ENCODE data around the gene TTC23L.

The TTC23L gene

DNA sequence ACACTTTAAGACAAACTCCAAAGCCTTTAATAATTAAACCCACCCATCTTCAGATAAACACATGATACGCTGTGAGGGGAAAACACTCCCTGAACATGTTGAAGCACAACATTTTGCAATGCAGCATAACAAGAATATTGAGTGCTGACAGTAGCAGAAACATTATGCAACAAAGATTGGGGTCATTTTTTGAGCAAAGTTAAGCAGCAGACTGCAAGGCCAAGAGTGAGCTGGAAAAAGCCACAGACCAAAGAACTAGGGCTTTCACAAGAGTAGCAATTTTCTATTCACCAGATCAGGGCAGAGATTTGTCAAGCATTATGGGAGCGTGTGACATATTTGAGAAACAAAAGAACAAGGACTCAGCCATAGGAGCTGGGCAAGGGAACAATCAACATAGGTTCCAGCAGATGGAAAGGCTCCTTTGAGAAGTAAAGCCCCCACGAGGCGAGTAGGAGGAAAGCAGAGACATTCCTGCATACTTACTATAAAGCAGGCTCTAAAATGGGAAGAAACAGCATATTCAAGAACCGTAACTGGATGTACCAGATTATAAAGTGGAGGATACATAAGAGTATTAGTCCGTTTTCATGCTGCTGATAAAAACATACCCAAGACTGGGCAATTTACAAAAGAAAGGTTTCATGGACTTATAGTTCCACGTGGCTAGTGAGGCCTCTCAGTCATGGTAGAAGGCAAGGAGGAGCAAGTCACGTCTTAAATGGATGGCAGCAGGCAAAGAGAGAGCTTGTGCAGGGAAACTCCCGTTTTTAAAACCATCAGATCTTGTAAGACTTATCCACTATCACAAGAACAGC lies 4.8 kb upstream of the TTC23L start:
- Histone ChIP-seq H3K27ac (ENCODE audit: low read length) (no peak overlapping the region), H3K36me3 (ENCODE audit: control insufficient read depth, low read depth, low read length) (peaks cover 41% of the 10 kb centered on the region), H3K4me1 (ENCODE audit: control insufficient read depth, low read depth, low read length) (peaks cover 11% of the 10 kb centered on the region), H3K9ac (ENCODE audit: low read length) (no peak overlapping the region), H3K27me3 (ENCODE audit: control insufficient read depth, insufficient read depth, low read length) (no peaks in the 10 kb centered on the region), H3K4me3 (ENCODE audit: low read length) (no peak overlapping the region), H3K9me3 (ENCODE audit: control insufficient read depth, low read depth, low read length) (no peaks in the 10 kb centered on the region)

DNA sequence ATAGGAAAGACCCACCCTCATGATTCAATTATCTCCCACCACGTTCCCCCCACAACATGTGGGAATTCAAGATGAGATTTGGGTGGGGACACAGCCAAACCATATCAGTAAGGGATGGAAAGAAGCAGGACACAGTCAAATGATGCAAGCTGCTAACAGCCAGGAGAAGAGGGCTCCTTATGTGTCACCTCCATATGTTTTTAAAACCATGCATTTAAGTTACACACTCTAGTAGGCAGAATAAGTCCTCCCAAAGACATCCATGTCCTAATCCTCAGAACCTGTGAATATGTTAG lies 4.2 kb upstream of the TTC23L start:
- Histone ChIP-seq H3K4me1 (ENCODE audit: control insufficient read depth, low read depth, low read length) (peaks cover 11% of the 10 kb centered on the region), H3K9me3 (ENCODE audit: control insufficient read depth, low read depth, low read length) (no peaks in the 10 kb centered on the region)

DNA sequence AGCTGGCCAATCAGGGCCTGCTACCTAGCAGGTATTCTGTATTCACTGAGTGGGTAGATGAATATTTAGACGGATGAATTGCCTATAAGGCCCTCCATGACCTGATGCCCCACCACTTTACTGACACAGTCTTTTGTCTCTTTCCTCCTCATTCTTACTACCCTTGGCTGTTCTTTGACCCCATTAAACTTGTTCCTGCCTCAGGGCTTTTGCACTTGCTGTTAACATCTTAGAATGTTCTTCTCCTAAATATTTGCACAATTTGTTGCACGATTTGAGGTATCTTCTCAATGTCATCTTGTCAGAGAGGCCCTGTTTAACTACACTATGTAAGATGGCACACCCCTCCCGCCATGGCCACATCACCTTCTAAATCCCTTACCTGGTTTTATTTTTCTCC lies 3.3 kb upstream of the TTC23L start:
- Histone ChIP-seq H3K9ac (ENCODE audit: low read length) (no peak overlapping the region), H3K27me3 (ENCODE audit: control insufficient read depth, insufficient read depth, low read length) (no peaks in the 10 kb centered on the region), H3K36me3 (ENCODE audit: control insufficient read depth, low read depth, low read length) (peaks cover 27% of the 10 kb centered on the region), H3K4me3 (ENCODE audit: low read length) (no peak overlapping the region), H3K27ac (ENCODE audit: low read length) (no peak overlapping the region), H3K4me1 (ENCODE audit: control insufficient read depth, low read depth, low read length) (peaks cover 8% of the 10 kb centered on the region), H3K9me3 (ENCODE audit: control insufficient read depth, low read depth, low read length) (no peaks in the 10 kb centered on the region)

More for the DNA sequence above, 4.2 kb upstream of the TTC23L start:
- Histone ChIP-seq H3K9ac (ENCODE audit: low read length) (no peak overlapping the region), H3K36me3 (ENCODE audit: control insufficient read depth, low read depth, low read length) (peaks cover 36% of the 10 kb centered on the region), H3K27ac (ENCODE audit: low read length) (no peak overlapping the region), H3K4me3 (ENCODE audit: low read length) (no peak overlapping the region), H3K27me3 (ENCODE audit: control insufficient read depth, insufficient read depth, low read length) (no peaks in the 10 kb centered on the region)

DNA sequence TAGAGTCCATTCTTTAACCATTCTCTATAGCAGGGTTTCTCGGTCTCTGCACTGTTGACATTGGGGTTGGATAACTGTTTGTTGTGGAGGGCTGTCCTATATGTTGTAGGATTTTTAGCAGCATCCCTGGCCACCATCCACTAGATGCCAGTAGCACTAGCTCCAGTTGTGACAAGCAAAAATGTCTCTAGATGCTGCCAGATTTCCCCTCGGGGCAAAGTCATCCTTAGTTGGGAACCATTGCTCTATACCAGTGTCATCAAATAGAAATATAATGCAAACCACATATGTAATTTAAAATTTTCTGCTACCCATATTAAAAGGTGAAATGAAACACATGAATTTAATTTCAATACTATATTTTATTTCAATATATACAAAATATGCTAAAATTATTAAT lies 2.9 kb downstream of the TTC23L start:
- Histone ChIP-seq H3K27ac (ENCODE audit: low read length) (no peak overlapping the region), H3K4me1 (ENCODE audit: control insufficient read depth, low read depth, low read length) (no peaks in the 10 kb centered on the region), H3K9me3 (ENCODE audit: control insufficient read depth, low read depth, low read length) (no peaks in the 10 kb centered on the region), H3K9ac (ENCODE audit: low read length) (no peak overlapping the region), H3K36me3 (ENCODE audit: control insufficient read depth, low read depth, low read length) (no peaks in the 10 kb centered on the region), H3K4me3 (ENCODE audit: low read length) (no peak overlapping the region), H3K27me3 (ENCODE audit: control insufficient read depth, insufficient read depth, low read length) (no peaks in the 10 kb centered on the region)

DNA sequence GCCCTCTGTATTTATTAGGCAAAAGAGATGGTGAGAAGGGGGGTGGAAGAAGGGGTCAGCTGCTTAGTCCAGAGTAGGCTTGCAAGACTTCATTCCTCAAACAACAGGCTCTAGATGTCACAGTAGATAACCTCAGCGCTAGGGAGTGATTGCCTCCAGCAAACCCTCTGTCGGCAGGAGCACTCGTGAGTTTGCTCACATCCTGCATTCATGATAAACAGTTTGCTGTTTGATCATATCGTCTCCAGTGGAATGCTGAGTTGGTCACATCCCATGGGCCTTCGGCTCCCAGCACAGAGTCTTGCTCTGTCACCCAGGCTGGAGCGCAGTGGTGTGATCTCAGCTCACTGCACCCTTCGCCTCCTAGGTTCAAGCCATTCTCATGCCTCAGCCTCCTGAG lies 3.6 kb downstream of the TTC23L start:
- Histone ChIP-seq H3K4me3 (ENCODE audit: low read length) (no peak overlapping the region), H3K4me1 (ENCODE audit: control insufficient read depth, low read depth, low read length) (no peaks in the 10 kb centered on the region), H3K36me3 (ENCODE audit: control insufficient read depth, low read depth, low read length) (no peaks in the 10 kb centered on the region), H3K27ac (ENCODE audit: low read length) (no peak overlapping the region), H3K9ac (ENCODE audit: low read length) (no peak overlapping the region), H3K27me3 (ENCODE audit: control insufficient read depth, insufficient read depth, low read length) (no peaks in the 10 kb centered on the region), H3K9me3 (ENCODE audit: control insufficient read depth, low read depth, low read length) (no peaks in the 10 kb centered on the region)

DNA sequence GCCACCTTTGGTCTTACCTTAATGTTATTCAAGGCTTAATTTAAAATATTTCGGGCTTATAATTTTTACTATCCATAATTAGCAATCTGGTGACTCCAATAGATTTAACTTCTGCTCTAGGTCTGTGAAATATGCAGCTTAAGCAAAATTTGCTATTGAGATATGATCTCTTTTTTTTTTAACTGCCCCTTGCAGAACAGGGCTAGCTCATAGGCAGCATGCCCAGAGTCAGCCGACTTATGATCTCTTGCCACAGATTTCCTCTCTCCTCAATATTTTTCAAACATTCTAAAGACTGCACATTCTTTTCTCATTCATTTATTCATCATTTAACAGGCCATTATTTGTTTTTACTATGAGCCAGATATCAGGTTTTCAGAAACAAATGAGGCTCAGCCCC lies 4.5 kb downstream of the TTC23L start:
- Histone ChIP-seq H3K36me3 (ENCODE audit: control insufficient read depth, low read depth, low read length) (no peaks in the 10 kb centered on the region), H3K27ac (ENCODE audit: low read length) (no peak overlapping the region), H3K9ac (ENCODE audit: low read length) (no peak overlapping the region), H3K4me3 (ENCODE audit: low read length) (no peak overlapping the region), H3K27me3 (ENCODE audit: control insufficient read depth, insufficient read depth, low read length) (no peaks in the 10 kb centered on the region), H3K4me1 (ENCODE audit: control insufficient read depth, low read depth, low read length) (no peaks in the 10 kb centered on the region), H3K9me3 (ENCODE audit: control insufficient read depth, low read depth, low read length) (no peaks in the 10 kb centered on the region)

DNA sequence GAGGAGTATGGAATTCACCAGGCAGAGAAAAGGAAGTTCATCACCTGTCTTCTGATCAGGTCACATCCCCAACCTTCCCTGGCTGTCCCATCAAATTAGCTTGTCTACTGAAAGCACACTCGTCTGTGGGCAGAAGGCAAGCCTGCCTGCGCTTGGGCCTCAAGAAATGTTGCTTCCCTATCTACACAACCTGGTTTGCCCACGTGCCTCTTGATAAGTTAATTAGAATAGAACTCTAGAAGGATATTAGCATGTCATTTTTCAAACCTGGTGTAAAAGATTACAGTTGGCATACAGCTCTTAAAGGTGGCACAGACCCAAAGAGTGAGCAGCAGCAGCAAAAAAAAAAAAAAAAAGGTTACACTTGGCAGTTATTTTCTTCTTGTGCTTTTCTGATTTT lies 5.1 kb downstream of the TTC23L start:
- H3K9me3 ChIP-seq (ENCODE audit: control insufficient read depth, low read depth, low read length) = no peaks in the 10 kb centered on the region
- no peak overlapping the region for H3K9ac ChIP-seq (ENCODE audit: low read length)
- no peak overlapping the region for H3K27ac ChIP-seq (ENCODE audit: low read length)
- H3K4me3 ChIP-seq (ENCODE audit: low read length) = no peak overlapping the region
- no peaks in the 10 kb centered on the region for H3K36me3 ChIP-seq (ENCODE audit: control insufficient read depth, low read depth, low read length)
- no peaks in the 10 kb centered on the region for H3K4me1 ChIP-seq (ENCODE audit: control insufficient read depth, low read depth, low read length)
- no peaks in the 10 kb centered on the region for H3K27me3 ChIP-seq (ENCODE audit: control insufficient read depth, insufficient read depth, low read length)

DNA sequence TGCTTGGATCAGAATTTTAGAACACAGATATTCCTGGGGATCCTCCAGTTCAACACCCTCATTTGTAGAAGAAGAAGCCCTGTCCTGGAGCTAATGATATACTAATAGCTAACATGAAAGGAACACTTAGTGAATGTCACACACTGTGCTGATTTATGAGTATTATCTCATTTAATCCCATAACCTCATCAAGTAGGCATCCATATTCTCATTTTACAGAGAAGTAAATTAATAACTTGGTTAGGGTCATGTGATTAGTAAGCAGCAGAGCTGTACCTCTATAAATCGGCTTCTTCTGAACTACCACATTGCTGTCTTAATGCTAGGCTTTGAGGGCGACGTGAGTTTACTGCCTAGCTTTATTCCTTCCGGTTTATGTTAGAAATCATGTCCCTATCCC lies 6.0 kb downstream of the TTC23L start:
- H3K4me3 ChIP-seq (ENCODE audit: low read length) = no peak overlapping the region
- H3K36me3 ChIP-seq (ENCODE audit: control insufficient read depth, low read depth, low read length) = no peaks in the 10 kb centered on the region
- H3K27ac ChIP-seq (ENCODE audit: low read length) = no peak overlapping the region
- no peaks in the 10 kb centered on the region for H3K4me1 ChIP-seq (ENCODE audit: control insufficient read depth, low read depth, low read length)
- no peak overlapping the region for H3K9ac ChIP-seq (ENCODE audit: low read length)
- H3K9me3 ChIP-seq (ENCODE audit: control insufficient read depth, low read depth, low read length) = no peaks in the 10 kb centered on the region
- no peaks in the 10 kb centered on the region for H3K27me3 ChIP-seq (ENCODE audit: control insufficient read depth, insufficient read depth, low read length)

DNA sequence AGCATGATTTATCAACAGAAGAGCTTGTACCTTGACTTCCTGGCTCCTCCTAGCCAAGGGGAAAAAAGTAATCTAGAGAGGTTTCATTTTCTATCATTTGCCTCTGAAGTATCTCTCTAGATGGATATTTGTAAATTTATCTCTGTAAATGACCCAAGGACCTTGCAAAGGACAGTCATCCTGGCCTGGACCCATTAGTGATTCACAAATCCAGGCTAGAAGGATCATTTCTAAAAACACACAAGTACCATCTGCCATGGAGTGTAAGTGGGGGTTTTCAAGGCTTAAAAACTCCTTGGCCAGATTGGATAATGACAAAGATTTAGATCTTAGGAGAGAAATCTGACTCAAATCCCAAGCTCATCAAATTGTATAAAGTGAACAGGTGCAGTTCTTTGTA lies 8.1 kb downstream of the TTC23L start:
- Histone ChIP-seq H3K27ac (ENCODE audit: low read length) (no peak overlapping the region), H3K9ac (ENCODE audit: low read length) (no peak overlapping the region), H3K4me1 (ENCODE audit: control insufficient read depth, low read depth, low read length) (no peaks in the 10 kb centered on the region), H3K4me3 (ENCODE audit: low read length) (no peak overlapping the region), H3K36me3 (ENCODE audit: control insufficient read depth, low read depth, low read length) (no peaks in the 10 kb centered on the region), H3K9me3 (ENCODE audit: control insufficient read depth, low read depth, low read length) (no peaks in the 10 kb centered on the region), H3K27me3 (ENCODE audit: control insufficient read depth, insufficient read depth, low read length) (no peaks in the 10 kb centered on the region)

DNA sequence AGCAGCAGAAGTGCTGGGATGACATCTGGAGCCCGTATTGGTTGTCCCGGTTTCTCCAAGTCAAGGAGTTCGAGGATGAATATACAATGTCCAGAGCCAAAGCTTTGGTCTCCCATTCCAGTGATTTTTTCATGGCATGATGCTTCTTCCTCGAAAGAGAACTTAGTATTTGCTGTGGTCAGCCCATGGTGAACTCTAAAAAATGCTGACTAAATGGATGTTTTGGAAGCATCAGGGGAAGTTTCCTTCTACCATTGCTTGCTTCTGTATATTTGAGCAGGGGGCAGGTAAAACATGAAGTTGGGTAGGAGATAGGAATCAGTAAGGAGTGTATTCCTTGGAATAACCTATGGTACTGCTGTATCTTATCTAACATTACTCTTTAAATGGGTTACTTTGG lies 8.6 kb downstream of the TTC23L start:
- no peak overlapping the region for H3K4me3 ChIP-seq (ENCODE audit: low read length)
- no peaks in the 10 kb centered on the region for H3K4me1 ChIP-seq (ENCODE audit: control insufficient read depth, low read depth, low read length)
- H3K36me3 ChIP-seq (ENCODE audit: control insufficient read depth, low read depth, low read length) = no peaks in the 10 kb centered on the region
- H3K27ac ChIP-seq (ENCODE audit: low read length) = no peak overlapping the region
- no peak overlapping the region for H3K9ac ChIP-seq (ENCODE audit: low read length)
- H3K27me3 ChIP-seq (ENCODE audit: control insufficient read depth, insufficient read depth, low read length) = no peaks in the 10 kb centered on the region
- no peaks in the 10 kb centered on the region for H3K9me3 ChIP-seq (ENCODE audit: control insufficient read depth, low read depth, low read length)

DNA sequence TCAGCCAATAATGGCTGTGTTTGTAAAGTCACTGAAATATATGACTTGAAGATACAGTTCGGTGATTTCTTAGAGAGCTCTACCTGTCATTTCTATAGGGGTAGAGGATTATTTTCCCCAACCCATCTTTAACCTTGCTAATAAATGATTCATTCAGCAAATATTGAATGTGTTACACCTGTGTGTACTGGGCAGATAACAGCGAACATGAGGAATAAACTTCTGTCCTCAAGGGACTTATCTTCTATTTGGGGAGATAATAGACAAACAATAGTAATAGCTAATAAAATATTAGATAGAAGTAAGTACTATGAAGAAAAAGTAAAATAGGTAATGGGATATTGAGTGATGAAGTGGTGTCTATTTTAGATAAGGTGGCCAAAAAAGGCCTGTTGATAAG lies 9.3 kb downstream of the TTC23L start:
- no peak overlapping the region for H3K9ac ChIP-seq (ENCODE audit: low read length)
- no peaks in the 10 kb centered on the region for H3K36me3 ChIP-seq (ENCODE audit: control insufficient read depth, low read depth, low read length)
- no peaks in the 10 kb centered on the region for H3K9me3 ChIP-seq (ENCODE audit: control insufficient read depth, low read depth, low read length)
- no peak overlapping the region for H3K27ac ChIP-seq (ENCODE audit: low read length)
- no peaks in the 10 kb centered on the region for H3K4me1 ChIP-seq (ENCODE audit: control insufficient read depth, low read depth, low read length)
- H3K4me3 ChIP-seq (ENCODE audit: low read length) = no peak overlapping the region
- H3K27me3 ChIP-seq (ENCODE audit: control insufficient read depth, insufficient read depth, low read length) = no peaks in the 10 kb centered on the region

DNA sequence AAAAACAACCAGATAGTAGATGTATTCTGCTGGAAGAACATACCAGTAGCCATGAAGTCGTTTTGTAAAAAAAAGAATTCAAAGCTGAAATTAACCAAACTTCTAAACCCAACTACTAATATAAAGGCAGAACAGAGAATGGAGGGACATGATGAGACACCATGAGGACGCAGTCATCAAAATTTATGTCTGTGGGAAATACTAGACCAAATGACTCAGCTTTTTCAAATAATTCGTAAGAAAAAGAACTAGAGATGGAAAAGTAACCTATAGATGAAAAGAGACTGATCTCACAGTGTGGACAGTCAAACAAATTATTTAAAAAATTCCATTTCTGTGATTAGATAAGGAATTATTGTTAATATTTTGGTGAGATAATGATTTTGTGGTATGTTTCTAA lies 10.3 kb downstream of the TTC23L start:
- Histone ChIP-seq H3K27ac (ENCODE audit: low read length) (no peak overlapping the region), H3K9me3 (ENCODE audit: control insufficient read depth, low read depth, low read length) (no peaks in the 10 kb centered on the region), H3K4me3 (ENCODE audit: low read length) (no peak overlapping the region), H3K9ac (ENCODE audit: low read length) (no peak overlapping the region), H3K27me3 (ENCODE audit: control insufficient read depth, insufficient read depth, low read length) (no peaks in the 10 kb centered on the region), H3K36me3 (ENCODE audit: control insufficient read depth, low read depth, low read length) (no peaks in the 10 kb centered on the region), H3K4me1 (ENCODE audit: control insufficient read depth, low read depth, low read length) (no peaks in the 10 kb centered on the region)

Measured in iPS-18a (cell line).